ENCODE results near the gene GRIA3. TPM values are rescaled to one million over a fixed set of nuclear protein-coding genes. Genes with fewer than 3 reads are reported as not detected.

The GRIA3 gene
- total and polyA plus RNA-seq, 10 of the 15 experiments (the other 5 are each of a cell fraction or from before 2014, with no cell fraction given) = 0.45 to 4.3 (median 2.2) TPM

DNA sequence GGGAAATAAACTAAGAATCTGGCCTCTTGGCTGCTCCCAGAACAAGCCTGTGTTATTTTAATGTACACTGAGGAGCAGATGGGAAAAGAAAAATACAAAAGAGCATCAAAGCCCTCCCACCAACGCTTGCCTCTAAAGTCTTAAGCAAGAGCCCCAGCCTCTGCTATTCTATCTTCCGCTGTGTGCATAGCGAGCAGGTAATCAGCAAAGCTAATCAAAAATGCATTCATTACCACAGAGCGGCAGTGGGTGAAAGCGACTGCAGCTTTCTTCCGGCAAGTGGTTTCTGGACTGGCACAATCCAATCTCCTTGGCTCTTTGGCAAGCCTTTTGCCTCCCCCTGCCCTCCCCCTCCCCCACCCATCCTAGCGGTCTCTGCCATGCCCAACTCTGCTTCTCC is 13.5 kb upstream of the GRIA3 start:
- in situ Hi-C loops (cut with MboI) (no loop called here), intact Hi-C loops (cut with micrococcal nuclease; ENCODE audit: unreplicated experiment) (no loop called here)
- DNase-seq (ENCODE audit: low read depth, low spot score) = no peak
- Histone ChIP-seq H3K4me1 (ENCODE audit: control insufficient read depth, insufficient read depth, low read length) (no peaks in the 10 kb centered on the region), H3K4me3 (no peak overlapping the region), H3K79me2 (ENCODE audit: control insufficient read depth, insufficient read depth, low read length) (no peaks in the 10 kb centered on the region), H3K4me2 (ENCODE audit: control insufficient read depth, insufficient read depth) (no peak overlapping the region), H3K9ac (ENCODE audit: control insufficient read depth, insufficient read depth, low read length) (no peak overlapping the region), H2AFZ (ENCODE audit: control insufficient read depth, low read depth, low read length) (no peak overlapping the region), H3K9me3 (replicated peaks; ENCODE audit: control insufficient read depth, insufficient read depth, low read length) (no peaks in the 10 kb centered on the region), H3K27me3 (replicated peaks in 1 of 2; ENCODE audit: control insufficient read depth in 2 of 2, insufficient read depth in 2 of 2, low read length in 1 of 2) (no peaks in the 10 kb centered on the region), H3K27ac (ENCODE audit: control insufficient read depth, insufficient read depth) (no peak overlapping the region), H4K20me1 (ENCODE audit: control insufficient read depth, insufficient read depth) (no peaks in the 10 kb centered on the region), H3K36me3 (ENCODE audit: control insufficient read depth in 2 of 2, insufficient read depth in 2 of 2, low read length in 1 of 2) (no peaks in the 10 kb centered on the region)
- SMC1A ChIA-PET (ENCODE audit: uncharacterized antibody, unreplicated experiment) = interaction anchor here (1.1 to 4.9 kb wide), 2 partner anchors 25 to 252 kb away, joined by 3 to 41 read pairs; no protein-coding TSS in a partner anchor
- FAIRE-seq = no peak
- RAD21 ChIA-PET (ENCODE audit: unreplicated experiment) = interaction anchor here (6.1 kb wide), 1 partner anchor 252 kb away, joined by 55 read pairs; no protein-coding TSS in a partner anchor
- CTCF ChIA-PET = interaction anchor here (1.2 to 6.5 kb wide), 3 partner anchors 111 to 280 kb away, joined by 3 to 89 read pairs (median 3); no protein-coding TSS in a partner anchor
- POLR2A ChIA-PET = no interaction called here
- TF ChIP-seq ZNF622 (IDR thresholded peaks at IDR 0.05) = no peak
- no peak for TF ChIP-seq EGR1 (IDR thresholded peaks at IDR 0.05; ENCODE audit: borderline replicate concordance in 1 of 2, low read depth in 2 of 2, low read length in 2 of 2)
- no peak for TF ChIP-seq TAF1 (IDR thresholded peaks at IDR 0.05; ENCODE audit: borderline replicate concordance, low read depth, low read length)
- TF ChIP-seq ZNF24 (IDR thresholded peaks at IDR 0.05) = no peak
- TF ChIP-seq SREBF1 (IDR thresholded peaks at IDR 0.05; ENCODE audit: low read length) = no peak
- TF ChIP-seq FOXK2 (IDR thresholded peaks at IDR 0.05) = no peak
- TF ChIP-seq E2F8 (IDR thresholded peaks at IDR 0.05; ENCODE audit: low read depth, partially characterized antibody) = no peak
- no peak for TF ChIP-seq CHD1 (IDR thresholded peaks at IDR 0.05; ENCODE audit: low read depth, low read length)
- no peak for TF ChIP-seq BACH1 (IDR thresholded peaks at IDR 0.05; ENCODE audit: borderline replicate concordance)
- no peak for TF ChIP-seq RAD21 (IDR thresholded peaks at IDR 0.05; ENCODE audit: insufficient read depth, low read depth, low read length)
- TF ChIP-seq, protein P1, sequence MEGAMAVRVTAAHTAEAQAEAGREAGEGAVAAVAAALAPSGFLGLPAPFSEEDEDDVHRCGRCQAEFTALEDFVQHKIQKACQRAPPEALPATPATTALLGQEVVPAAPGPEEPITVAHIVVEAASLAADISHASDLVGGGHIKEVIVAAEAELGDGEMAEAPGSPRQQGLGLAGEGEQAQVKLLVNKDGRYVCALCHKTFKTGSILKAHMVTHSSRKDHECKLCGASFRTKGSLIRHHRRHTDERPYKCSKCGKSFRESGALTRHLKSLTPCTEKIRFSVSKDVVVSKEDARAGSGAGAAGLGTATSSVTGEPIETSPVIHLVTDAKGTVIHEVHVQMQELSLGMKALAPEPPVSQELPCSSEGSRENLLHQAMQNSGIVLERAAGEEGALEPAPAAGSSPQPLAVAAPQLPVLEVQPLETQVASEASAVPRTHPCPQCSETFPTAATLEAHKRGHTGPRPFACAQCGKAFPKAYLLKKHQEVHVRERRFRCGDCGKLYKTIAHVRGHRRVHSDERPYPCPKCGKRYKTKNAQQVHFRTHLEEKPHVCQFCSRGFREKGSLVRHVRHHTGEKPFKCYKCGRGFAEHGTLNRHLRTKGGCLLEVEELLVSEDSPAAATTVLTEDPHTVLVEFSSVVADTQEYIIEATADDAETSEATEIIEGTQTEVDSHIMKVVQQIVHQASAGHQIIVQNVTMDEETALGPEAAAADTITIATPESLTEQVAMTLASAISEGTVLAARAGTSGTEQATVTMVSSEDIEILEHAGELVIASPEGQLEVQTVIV (IDR thresholded peaks at IDR 0.05; ENCODE audit: borderline replicate concordance, partially characterized antibody) = no peak
- TF ChIP-seq MXI1 (IDR thresholded peaks at IDR 0.05; ENCODE audit: low read depth, low read length) = no peak
- TF ChIP-seq CREM (IDR thresholded peaks at IDR 0.05; ENCODE audit: low read depth) = no peak
- TF ChIP-seq E2F4 (IDR thresholded peaks at IDR 0.05; ENCODE audit: low read depth, low read length) = no peak
- 77% methylated on average over 6 of the region's 7 CpGs for WGBS (ENCODE audit: insufficient coverage, insufficient replicate concordance, low lambda C conversion rate, missing lambda C conversion rate)
- no TSS peak for BruUV-seq (replicated peaks)
- ATAC-seq = no peak
